ENCODE measurements around the gene COX6B1.

Gene COX6B1

GRCh38 chr19:35656700-35657099 lies 8.6 kb downstream of the COX6B1 start:
- Histone ChIP-seq H3K23ac (ENCODE audit: low read length in 2 of 2) (no peak overlapping the region), H3K4me1 (ENCODE audit: control insufficient read depth, insufficient read depth, low read depth, low read length) (peaks cover 3% of the 10 kb centered on the region), H2AFZ (ENCODE audit: low read depth, low read length) (no peak overlapping the region), H3K18ac (ENCODE audit: low read depth in 1 of 2, low read length in 2 of 2) (no peak overlapping the region), H3K4me3 (ENCODE audit: insufficient read depth in 1 of 2, low read depth in 1 of 2, low read length in 2 of 2) (no peak overlapping the region), H3K27me3 (ENCODE audit: control insufficient read depth in 1 of 2, insufficient read depth in 1 of 2, low read length in 2 of 2) (no peaks in the 10 kb centered on the region), H3K27ac (ENCODE audit: low read length, poor library complexity, severe bottlenecking) (no peak overlapping the region), H4K8ac (ENCODE audit: low read length) (no peak overlapping the region), H3K4ac (ENCODE audit: low read depth in 1 of 2, low read length in 2 of 2) (no peak overlapping the region), H3K79me1 (replicated peaks; ENCODE audit: low read length, poor library complexity, severe bottlenecking) (peaks cover 21% of the 10 kb centered on the region), H2BK15ac (ENCODE audit: low read depth, poor library complexity, severe bottlenecking) (no peak overlapping the region), H3K9ac (ENCODE audit: low read length) (no peak overlapping the region), H2AK5ac (ENCODE audit: low read length, severe bottlenecking) (no peak overlapping the region), H3K4me2 (ENCODE audit: low read length, poor library complexity, severe bottlenecking) (no peak overlapping the region), H2BK120ac (ENCODE audit: low read depth, low read length) (no peak overlapping the region), H2BK5ac (ENCODE audit: low read depth, low read length, poor library complexity, severe bottlenecking) (no peak overlapping the region), H3K14ac (ENCODE audit: low read length in 2 of 2) (no peak overlapping the region), H4K91ac (ENCODE audit: low read length) (no peak overlapping the region), H2BK12ac (ENCODE audit: low read length in 2 of 2) (no peak overlapping the region), H3K36me3 (ENCODE audit: control insufficient read depth in 1 of 2, insufficient read depth in 2 of 2, low read depth in 1 of 2, low read length in 2 of 2) (peaks cover 65 to 67% of the 10 kb centered on the region in 2 experiments), H3K9me3 (ENCODE audit: control insufficient read depth, low read length) (no peaks in the 10 kb centered on the region)
- WGBS = no CpG with 5 or more reads among the region's 6 CpGs
- no peak for DNase-seq

GRCh38 chr19:35657904-35658700 lies 10.0 kb downstream of the COX6B1 start:
- H2AFZ ChIP-seq (ENCODE audit: low read depth, low read length) = no peak overlapping the region
- H2BK5ac ChIP-seq (ENCODE audit: low read depth, low read length, poor library complexity, severe bottlenecking) = no peak overlapping the region
- H2AK5ac ChIP-seq (ENCODE audit: low read length, severe bottlenecking) = no peak overlapping the region
- H3K4me2 ChIP-seq (ENCODE audit: low read length, poor library complexity, severe bottlenecking) = no peak overlapping the region
- no peaks in the 10 kb centered on the region for H3K9me3 ChIP-seq (ENCODE audit: control insufficient read depth, low read length)
- DNase-seq = no peak
- H3K9ac ChIP-seq (ENCODE audit: low read length) = no peak overlapping the region
- H4K8ac ChIP-seq (ENCODE audit: low read length) = no peak overlapping the region
- H3K23ac ChIP-seq (ENCODE audit: low read length in 2 of 2) = no peak overlapping the region
- H3K18ac ChIP-seq (ENCODE audit: low read depth in 1 of 2, low read length in 2 of 2) = no peak overlapping the region
- H3K27me3 ChIP-seq (ENCODE audit: control insufficient read depth in 1 of 2, insufficient read depth in 1 of 2, low read length in 2 of 2) = no peaks in the 10 kb centered on the region
- no peak overlapping the region for H3K4me3 ChIP-seq (ENCODE audit: insufficient read depth in 1 of 2, low read depth in 1 of 2, low read length in 2 of 2)
- peaks cover 3% of the 10 kb centered on the region for H3K4me1 ChIP-seq (ENCODE audit: control insufficient read depth, insufficient read depth, low read depth, low read length)
- WGBS = 95% methylated on average over 15 of the region's 15 CpGs
- no peak overlapping the region for H4K91ac ChIP-seq (ENCODE audit: low read length)
- no peak overlapping the region for H2BK120ac ChIP-seq (ENCODE audit: low read depth, low read length)
- peaks cover 64 to 69% of the 10 kb centered on the region in 2 experiments for H3K36me3 ChIP-seq (ENCODE audit: control insufficient read depth in 1 of 2, insufficient read depth in 2 of 2, low read depth in 1 of 2, low read length in 2 of 2)
- H3K14ac ChIP-seq (ENCODE audit: low read length in 2 of 2) = no peak overlapping the region
- H3K4ac ChIP-seq (ENCODE audit: low read depth in 1 of 2, low read length in 2 of 2) = no peak overlapping the region
- H3K27ac ChIP-seq (ENCODE audit: low read length, poor library complexity, severe bottlenecking) = no peak overlapping the region
- peaks cover 19% of the 10 kb centered on the region for H3K79me1 ChIP-seq (replicated peaks; ENCODE audit: low read length, poor library complexity, severe bottlenecking)
- H2BK12ac ChIP-seq (ENCODE audit: low read length in 2 of 2) = no peak overlapping the region
- no peak overlapping the region for H2BK15ac ChIP-seq (ENCODE audit: low read depth, poor library complexity, severe bottlenecking)

- Histone ChIP-seq H3K4me1 (ENCODE audit: control insufficient read depth, insufficient read depth, low read depth, low read length) (peaks cover 3% of the 10 kb centered on the region), H2BK12ac (ENCODE audit: low read length in 2 of 2) (no peak overlapping the region), H3K79me1 (replicated peaks; ENCODE audit: low read length, poor library complexity, severe bottlenecking) (peaks cover 8% of the 10 kb centered on the region), H3K27ac (ENCODE audit: low read length, poor library complexity, severe bottlenecking) (no peak overlapping the region), H3K4me3 (ENCODE audit: insufficient read depth in 1 of 2, low read depth in 1 of 2, low read length in 2 of 2) (no peak overlapping the region), H2BK15ac (ENCODE audit: low read depth, poor library complexity, severe bottlenecking) (no peak overlapping the region), H2AFZ (ENCODE audit: low read depth, low read length) (no peak overlapping the region), H2AK5ac (ENCODE audit: low read length, severe bottlenecking) (no peak overlapping the region), H3K36me3 (ENCODE audit: control insufficient read depth in 1 of 2, insufficient read depth in 2 of 2, low read depth in 1 of 2, low read length in 2 of 2) (peaks cover 44 to 51% of the 10 kb centered on the region in 2 experiments), H3K14ac (ENCODE audit: low read length in 2 of 2) (no peak overlapping the region), H3K27me3 (ENCODE audit: control insufficient read depth in 1 of 2, insufficient read depth in 1 of 2, low read length in 2 of 2) (no peaks in the 10 kb centered on the region), H4K8ac (ENCODE audit: low read length) (no peak overlapping the region), H3K18ac (ENCODE audit: low read depth in 1 of 2, low read length in 2 of 2) (no peak overlapping the region), H3K9ac (ENCODE audit: low read length) (no peak overlapping the region), H3K23ac (ENCODE audit: low read length in 2 of 2) (no peak overlapping the region), H4K91ac (ENCODE audit: low read length) (no peak overlapping the region), H3K4ac (ENCODE audit: low read depth in 1 of 2, low read length in 2 of 2) (no peak overlapping the region), H3K4me2 (ENCODE audit: low read length, poor library complexity, severe bottlenecking) (no peak overlapping the region), H2BK5ac (ENCODE audit: low read depth, low read length, poor library complexity, severe bottlenecking) (no peak overlapping the region), H2BK120ac (ENCODE audit: low read depth, low read length) (no peak overlapping the region), H3K9me3 (ENCODE audit: control insufficient read depth, low read length) (no peaks in the 10 kb centered on the region)
- no peak for DNase-seq
- WGBS = 100% methylated on average over 3 of the region's 6 CpGs
Measured at GRCh38 chr19:35661995-35662340, 13.8 kb downstream of the COX6B1 start.

GRCh38 chr19:35663981-35664380 lies 15.9 kb downstream of the COX6B1 start:
- no peak overlapping the region for H3K9ac ChIP-seq (ENCODE audit: low read length)
- no peak overlapping the region for H2AFZ ChIP-seq (ENCODE audit: low read depth, low read length)
- no peak overlapping the region for H2BK5ac ChIP-seq (ENCODE audit: low read depth, low read length, poor library complexity, severe bottlenecking)
- no peak for DNase-seq
- H3K27me3 ChIP-seq (ENCODE audit: control insufficient read depth in 1 of 2, insufficient read depth in 1 of 2, low read length in 2 of 2) = no peaks in the 10 kb centered on the region
- no peak overlapping the region for H3K4me2 ChIP-seq (ENCODE audit: low read length, poor library complexity, severe bottlenecking)
- peaks cover 26 to 33% of the 10 kb centered on the region in 2 experiments for H3K36me3 ChIP-seq (ENCODE audit: control insufficient read depth in 1 of 2, insufficient read depth in 2 of 2, low read depth in 1 of 2, low read length in 2 of 2)
- H4K91ac ChIP-seq (ENCODE audit: low read length) = no peak overlapping the region
- H3K4me3 ChIP-seq (ENCODE audit: insufficient read depth in 1 of 2, low read depth in 1 of 2, low read length in 2 of 2) = no peak overlapping the region
- H3K4ac ChIP-seq (ENCODE audit: low read depth in 1 of 2, low read length in 2 of 2) = no peak overlapping the region
- H3K4me1 ChIP-seq (ENCODE audit: control insufficient read depth, insufficient read depth, low read depth, low read length) = peaks cover 3% of the 10 kb centered on the region
- no peak overlapping the region for H2BK15ac ChIP-seq (ENCODE audit: low read depth, poor library complexity, severe bottlenecking)
- H3K14ac ChIP-seq (ENCODE audit: low read length in 2 of 2) = no peak overlapping the region
- H2BK12ac ChIP-seq (ENCODE audit: low read length in 2 of 2) = no peak overlapping the region
- no peak overlapping the region for H2AK5ac ChIP-seq (ENCODE audit: low read length, severe bottlenecking)
- H3K79me1 ChIP-seq (replicated peaks; ENCODE audit: low read length, poor library complexity, severe bottlenecking) = no peaks in the 10 kb centered on the region
- H4K8ac ChIP-seq (ENCODE audit: low read length) = no peak overlapping the region
- H3K18ac ChIP-seq (ENCODE audit: low read depth in 1 of 2, low read length in 2 of 2) = no peak overlapping the region
- no peak overlapping the region for H3K23ac ChIP-seq (ENCODE audit: low read length in 2 of 2)
- no peaks in the 10 kb centered on the region for H3K9me3 ChIP-seq (ENCODE audit: control insufficient read depth, low read length)
- no peak overlapping the region for H2BK120ac ChIP-seq (ENCODE audit: low read depth, low read length)
- 88% methylated on average over 3 of the region's 3 CpGs for WGBS
- no peak overlapping the region for H3K27ac ChIP-seq (ENCODE audit: low read length, poor library complexity, severe bottlenecking)

Data from mesenchymal stem cell (in vitro differentiated cells and primary cell).